HG03045 (cell line): ENCODE results near the gene OR5K2.

Experiments
- ATAC-seq: cut with Tn5 transposase; IDR thresholded peaks from one replicate; pipeline ENCODE4 v1.9.1; 2021; ENCODE audit warnings: mild to moderate bottlenecking, moderate library complexity; ENCODE audit not compliant: unreplicated experiment

OR5K2 gene

GRCh38 chr3:98521897-98522543, 24.5 kb downstream of the OR5K2 start:
- peak; percentile 45 for ATAC-seq

- ATAC-seq = peak; percentile 89
These were observed 25.2 kb downstream of the OR5K2 start, which contains the start of gene CLDND1 for GRCh38 chr3:98522544-98523281. TSS of gene CLDND1 (minus strand) at chr3:98522902. CDS start at chr3:98521424, 1,478 bp downstream.

DNA sequence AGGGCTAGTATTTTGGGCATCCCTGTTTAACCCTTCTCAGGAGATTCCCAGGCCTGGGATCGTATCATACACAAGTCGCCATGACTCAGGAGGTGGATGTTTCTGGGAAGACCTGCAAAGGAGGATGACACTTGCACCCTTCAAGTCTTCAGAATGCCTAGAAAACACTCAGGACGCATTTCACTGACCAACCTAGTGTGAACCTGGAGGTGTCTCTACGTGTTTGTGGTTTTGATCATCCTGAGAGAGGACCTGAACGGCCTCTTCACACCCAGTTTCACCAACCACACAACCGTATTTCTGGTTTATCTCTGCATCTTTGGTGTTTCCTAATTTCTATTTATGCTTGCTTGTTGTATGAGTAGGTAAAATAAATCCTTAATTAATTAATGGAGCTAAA, 28.0 kb downstream of the OR5K2 start:
- ATAC-seq = no peak

- no peak for ATAC-seq
These were observed 31.2 kb downstream of the OR5K2 start for GRCh38 chr3:98528474-98529346.

- ATAC-seq = no peak
These were observed 32.5 kb downstream of the OR5K2 start for GRCh38 chr3:98529856-98530459.

DNA sequence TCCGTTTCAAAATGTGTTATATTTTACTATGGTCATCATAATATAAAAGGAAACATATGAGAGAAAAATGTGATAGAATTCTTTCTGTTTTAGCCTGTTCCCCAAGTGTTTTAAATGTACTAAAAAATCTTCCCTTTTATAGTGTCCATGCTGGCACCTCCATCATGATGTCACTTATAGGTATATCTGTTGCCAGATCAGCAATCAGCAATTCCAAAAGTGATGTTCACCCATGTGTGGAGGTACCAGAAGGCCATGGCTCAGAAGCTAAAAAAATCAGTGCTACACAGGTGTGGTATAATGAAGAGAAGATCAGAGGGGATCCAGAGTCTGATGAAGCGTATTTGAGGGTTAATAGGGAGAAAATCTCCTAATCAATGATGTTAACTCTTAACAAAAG, 33.2 kb downstream of the OR5K2 start:
- no peak for ATAC-seq

DNA sequence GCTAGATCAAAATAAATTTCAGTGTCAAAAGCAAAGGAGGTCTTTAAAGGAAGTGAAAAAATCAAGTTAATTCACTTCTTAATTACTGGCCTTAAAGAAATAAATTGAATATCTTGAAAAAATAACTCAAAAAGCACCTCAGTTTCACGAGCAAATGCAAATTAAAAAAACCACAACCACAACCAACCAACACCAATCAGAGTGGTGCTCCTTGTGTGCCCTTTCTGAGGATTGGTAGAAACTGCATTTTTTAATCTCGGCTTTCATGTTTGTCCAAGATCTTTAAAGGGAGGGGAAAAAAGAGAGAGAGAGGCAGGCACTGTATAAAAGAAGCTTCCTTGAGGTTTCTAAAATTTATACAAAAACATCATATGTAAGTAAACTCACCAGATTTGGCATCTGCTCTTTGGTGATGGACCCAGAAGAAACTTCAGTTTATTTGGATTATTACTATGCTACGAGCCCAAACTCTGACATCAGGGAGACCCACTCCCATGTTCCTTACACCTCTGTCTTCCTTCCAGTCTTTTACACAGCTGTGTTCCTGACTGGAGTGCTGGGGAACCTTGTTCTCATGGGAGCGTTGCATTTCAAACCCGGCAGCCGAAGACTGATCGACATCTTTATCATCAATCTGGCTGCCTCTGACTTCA, 34.3 kb downstream of the OR5K2 start, which contains the start of gene GPR15:
GPR15 (plus strand) TSS at position 357 of the 653 bp plus-strand sequence; CDS start at position 413, 56 bp downstream.
- peak; percentile 40 for ATAC-seq

GRCh38 chr3:98532275-98532637, 34.8 kb downstream of the OR5K2 start:
- ATAC-seq = peak; percentile 4

GRCh38 chr3:98532709-98533571, 35.5 kb downstream of the OR5K2 start:
- ATAC-seq = no peak

GRCh38 chr3:98534168-98534567, 36.7 kb downstream of the OR5K2 start:
- no peak for ATAC-seq

DNA sequence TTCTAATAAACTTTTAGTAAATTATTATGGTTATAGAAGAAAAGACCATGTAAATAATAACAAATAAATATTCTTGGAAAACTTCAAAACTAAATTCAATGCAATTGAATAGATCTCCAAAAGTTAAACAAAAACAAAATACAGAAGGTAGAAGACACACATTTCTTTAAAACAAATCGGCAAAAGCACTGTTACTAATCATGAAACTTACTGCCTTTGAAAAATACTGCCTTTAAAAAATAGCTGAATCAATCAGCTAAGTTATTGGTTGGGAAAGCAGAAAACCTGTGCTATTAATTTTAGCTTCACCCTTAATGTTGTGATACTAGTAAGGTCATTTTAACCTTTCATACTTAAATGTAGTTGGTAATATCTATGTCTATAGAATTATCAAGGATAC, 37.3 kb downstream of the OR5K2 start:
- ATAC-seq = no peak

GRCh38 chr3:98536456-98537017, 39.1 kb downstream of the OR5K2 start:
- ATAC-seq = peak; percentile 71

DNA sequence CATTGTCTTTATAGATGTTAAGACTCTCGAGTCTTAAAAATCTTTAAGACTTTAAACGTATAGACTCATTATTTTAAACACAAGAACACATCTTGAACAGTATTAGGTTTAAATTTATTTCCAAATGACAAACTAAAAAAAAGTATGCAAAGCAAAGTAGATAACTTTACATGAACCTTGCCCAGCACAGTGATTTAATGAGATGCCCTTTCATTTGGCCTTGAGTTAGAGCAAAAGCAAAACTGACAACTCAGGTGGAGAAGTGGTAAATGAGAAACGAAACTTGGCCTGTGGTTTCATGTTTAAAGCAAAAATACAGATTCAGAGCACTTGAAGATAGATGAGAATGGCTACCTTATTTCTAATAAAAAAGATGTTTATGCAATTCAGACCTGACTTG, 42.9 kb downstream of the OR5K2 start:
- peak; percentile 48 for ATAC-seq

DNA sequence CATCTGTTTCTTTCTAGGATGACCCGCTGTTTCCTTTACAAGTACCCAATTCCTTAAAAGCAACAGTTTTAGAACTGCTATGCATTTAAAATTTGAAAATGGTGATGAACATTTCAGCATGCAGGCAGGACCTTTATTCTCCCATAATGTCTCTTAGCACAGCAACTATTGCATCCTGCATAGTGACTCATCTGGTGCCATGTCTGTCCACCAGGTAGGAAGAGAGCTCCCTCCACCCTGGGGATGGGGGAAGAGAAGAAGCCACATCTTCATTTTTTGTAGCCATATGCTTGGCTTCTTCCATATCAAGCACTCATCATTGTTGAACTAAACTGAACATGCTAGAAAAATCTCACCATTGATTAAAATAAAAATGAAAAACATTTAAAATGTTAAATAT, 44.2 kb downstream of the OR5K2 start:
- no peak for ATAC-seq

- no peak for ATAC-seq
These were observed 45.1 kb downstream of the OR5K2 start for GRCh38 chr3:98542623-98543022.

- ATAC-seq = peak; percentile 43
These were observed 48.5 kb downstream of the OR5K2 start for GRCh38 chr3:98545940-98546339.
